HG02798 (cell line): ENCODE results near the gene CRPPA.

Experiments
- ATAC-seq: cut with Tn5 transposase; IDR thresholded peaks from one replicate; pipeline ENCODE4 v1.9.1; 2021; ENCODE audit warnings: mild to moderate bottlenecking; ENCODE audit not compliant: unreplicated experiment, poor library complexity

Gene CRPPA

DNA sequence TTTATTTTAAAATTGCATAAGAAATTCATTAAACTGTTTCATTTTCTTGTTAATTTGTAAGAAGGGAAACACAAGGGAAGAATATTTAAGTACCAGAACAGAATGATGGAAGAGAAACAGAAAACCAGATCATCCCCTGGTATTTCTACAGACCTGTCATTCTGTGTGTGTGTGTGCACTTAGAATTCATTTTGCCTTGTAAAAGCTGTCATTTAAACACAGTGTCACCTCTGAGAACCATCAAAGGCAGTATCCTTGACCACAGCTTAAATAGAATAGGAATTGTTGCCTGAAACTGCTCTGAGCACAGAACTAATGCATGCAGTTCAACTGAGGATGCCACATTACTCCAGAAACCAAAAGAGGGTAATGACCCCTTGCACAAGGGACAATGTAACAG is 6.8 kb upstream of the CRPPA start:
- ATAC-seq = no peak

GRCh38 chr7:16423761-16424160 is 2.4 kb upstream of the CRPPA start:
- ATAC-seq = no peak

- ATAC-seq = no peak
Observed at GRCh38 chr7:16422917-16423316, 1.6 kb upstream of the CRPPA start.

DNA sequence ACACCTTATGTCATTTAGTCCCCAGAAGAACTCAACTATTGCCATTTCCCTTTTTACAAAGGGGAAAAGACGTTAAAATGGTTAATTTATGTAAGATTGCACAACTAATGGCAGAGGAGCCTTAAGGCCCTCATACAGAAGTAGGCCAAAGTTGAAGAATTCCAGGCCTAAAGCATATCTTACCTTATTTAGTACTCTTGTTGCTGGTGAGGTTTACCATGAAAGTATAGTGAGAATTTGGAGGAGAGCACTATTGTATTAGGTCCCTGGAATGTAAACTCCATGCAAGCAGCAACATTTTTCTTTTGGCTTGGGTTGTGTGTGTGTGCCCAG is 731 bp upstream of the CRPPA start:
- no peak for ATAC-seq

GRCh38 chr7:16420649-16421332 is 547 bp downstream of the CRPPA start:
- ATAC-seq = peak; percentile 83

GRCh38 chr7:16420329-16420648 is 1.0 kb downstream of the CRPPA start:
- no peak for ATAC-seq

GRCh38 chr7:16419859-16420258 is 1.5 kb downstream of the CRPPA start:
- ATAC-seq = no peak

DNA sequence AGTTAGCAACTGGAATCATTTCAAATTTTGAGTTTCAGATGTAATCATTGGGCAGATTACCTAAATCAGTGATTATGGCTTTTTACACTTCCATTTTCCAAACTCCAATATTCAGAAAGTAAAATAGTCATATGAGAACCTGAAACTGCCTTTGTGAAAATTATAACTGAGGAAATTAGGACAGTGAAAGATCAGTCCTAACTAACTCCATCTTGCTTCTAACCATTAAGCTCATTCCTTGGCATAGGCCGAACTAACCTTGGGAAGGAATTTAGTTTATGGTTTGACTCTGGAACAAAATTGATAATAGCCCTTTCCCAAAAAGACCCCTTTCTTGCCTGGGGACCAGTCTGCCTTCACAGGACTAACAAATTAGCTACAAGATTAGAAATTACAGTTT is 2.2 kb downstream of the CRPPA start:
- no peak for ATAC-seq

DNA sequence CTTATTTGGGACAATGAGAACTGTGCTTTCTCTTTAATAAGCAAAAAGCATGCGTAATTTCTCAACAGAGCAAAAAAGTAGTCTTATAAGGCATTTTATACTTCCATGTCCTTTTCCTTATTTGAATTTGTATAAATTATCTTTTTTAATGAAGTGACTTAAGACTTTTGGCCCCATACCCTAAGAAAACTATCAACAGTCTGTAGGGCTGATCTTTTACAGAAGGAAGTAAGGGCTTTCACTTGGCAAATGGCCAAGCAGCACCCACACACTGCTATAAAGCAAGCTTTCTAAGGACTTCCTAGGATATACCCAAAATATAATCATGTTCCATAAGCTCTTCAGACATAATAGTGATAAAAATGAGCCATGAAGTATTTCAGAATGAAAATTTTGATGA is 3.4 kb downstream of the CRPPA start:
- ATAC-seq = no peak

DNA sequence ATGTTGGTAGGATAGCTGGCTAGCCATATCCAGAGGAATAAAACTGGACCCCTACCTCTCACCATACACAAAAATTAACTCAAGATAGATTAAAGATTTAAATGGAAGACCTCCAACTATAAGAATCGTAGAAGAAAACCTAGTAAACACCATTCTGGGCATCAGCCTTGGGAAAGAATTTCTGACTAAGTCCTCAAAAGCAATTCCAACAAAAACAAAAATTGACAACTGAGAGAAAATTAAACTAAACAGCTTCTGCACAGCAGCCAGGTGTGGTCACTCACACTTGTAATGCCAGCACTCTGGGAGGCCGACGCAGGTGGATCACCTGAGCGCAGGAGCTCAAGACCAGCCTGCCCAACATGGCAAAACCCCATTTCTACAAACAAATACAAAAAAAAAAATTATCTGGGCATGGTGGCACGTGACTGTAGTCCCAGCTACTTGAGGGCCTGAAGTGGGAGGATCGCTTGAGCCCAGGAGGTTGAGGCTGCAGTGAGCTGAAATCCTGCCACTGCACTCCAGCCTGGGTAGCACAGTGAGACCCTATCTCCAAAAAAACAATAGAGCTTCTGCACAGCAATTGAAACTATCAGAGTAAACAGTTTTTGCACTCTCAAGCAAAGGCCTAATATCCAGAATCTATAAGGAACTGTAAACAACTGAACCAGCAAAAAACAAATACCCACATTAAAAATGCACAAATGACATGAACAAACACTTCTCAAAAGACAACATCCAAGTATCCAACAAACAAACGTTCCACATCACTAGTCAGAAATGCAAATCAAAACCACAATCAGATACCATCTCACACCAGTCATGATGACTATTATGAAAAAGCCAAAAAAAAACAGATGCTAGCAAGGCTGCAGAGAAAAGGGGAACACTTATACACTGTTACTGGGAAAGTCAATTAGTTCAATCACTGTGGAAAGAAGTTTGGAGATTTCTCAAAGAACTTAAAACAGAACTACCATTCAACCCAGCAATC is 4.8 kb downstream of the CRPPA start:
- ATAC-seq = no peak

GRCh38 chr7:16412274-16413254 is 8.8 kb downstream of the CRPPA start:
- ATAC-seq = no peak

GRCh38 chr7:16411391-16411790 is 9.9 kb downstream of the CRPPA start:
- ATAC-seq = no peak

GRCh38 chr7:16409777-16410176 is 11.6 kb downstream of the CRPPA start:
- ATAC-seq = no peak

- ATAC-seq = no peak
Observed at GRCh38 chr7:16404636-16405035, 16.7 kb downstream of the CRPPA start.

- no peak for ATAC-seq
Observed at GRCh38 chr7:16403475-16403874, 17.9 kb downstream of the CRPPA start.

GRCh38 chr7:16402940-16403339 is 18.4 kb downstream of the CRPPA start:
- ATAC-seq = no peak

DNA sequence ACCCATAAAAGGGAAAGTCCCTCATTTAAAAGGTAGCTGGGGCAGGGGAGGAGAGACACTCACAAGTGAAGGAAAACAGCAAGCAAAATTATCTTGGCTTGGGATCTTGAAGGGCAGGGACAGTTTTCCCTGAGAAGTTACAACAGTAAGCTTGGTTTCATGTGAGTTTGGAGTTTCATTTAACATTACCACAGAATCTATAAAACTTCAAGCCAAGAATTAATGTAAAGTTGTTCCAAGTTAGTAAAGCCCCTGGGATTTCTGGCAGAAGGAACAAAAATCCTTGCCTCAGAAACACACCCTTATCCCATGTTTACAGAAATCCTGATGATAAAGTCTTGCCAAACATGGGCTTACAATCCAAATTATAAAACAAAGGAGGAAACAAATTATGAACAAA is 19.2 kb downstream of the CRPPA start:
- no peak for ATAC-seq

GRCh38 chr7:16400893-16401275 is 20.5 kb downstream of the CRPPA start:
- ATAC-seq = no peak

DNA sequence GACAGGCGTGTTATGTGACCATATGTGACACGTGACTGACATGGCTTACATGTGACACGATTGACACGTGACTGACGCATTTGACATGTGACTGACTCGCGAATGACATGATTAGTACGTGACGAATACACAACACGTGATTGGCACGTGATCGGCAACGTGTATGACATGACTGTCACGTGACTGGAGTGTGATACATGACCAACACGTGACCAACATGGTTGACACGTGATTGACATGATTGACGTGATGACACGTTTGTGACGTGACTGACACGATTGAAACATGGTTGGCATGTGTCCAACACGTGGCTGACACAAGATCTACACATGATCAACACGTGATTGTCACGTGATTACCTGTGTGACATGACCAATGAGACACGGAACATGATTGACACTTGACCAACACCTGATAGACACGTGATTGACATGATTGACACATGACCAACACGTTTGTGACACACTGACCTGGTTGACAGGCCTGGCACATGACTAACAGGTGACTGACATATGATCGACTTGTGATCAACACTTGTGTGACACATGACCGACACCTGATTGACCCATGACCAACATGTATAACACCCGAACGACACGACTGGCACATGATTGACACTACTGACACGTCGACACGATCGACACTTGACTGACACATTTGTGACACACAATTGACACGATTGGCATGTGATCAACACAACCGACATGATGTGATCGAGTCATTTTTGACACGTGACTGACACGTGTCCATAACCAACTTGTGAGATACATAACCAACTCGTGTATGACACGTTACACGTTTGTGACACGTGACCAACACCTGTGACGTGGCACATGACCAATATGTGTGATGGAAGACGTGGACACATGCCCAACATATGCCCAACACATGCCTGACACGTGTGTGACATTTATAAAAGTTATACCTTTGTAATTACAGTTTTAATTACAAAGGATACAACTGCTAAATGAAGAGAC is 21.1 kb downstream of the CRPPA start:
- ATAC-seq = no peak
